LNCaP clone FGC (cell line): ENCODE data around the gene ADORA2A.

Experiments used
- DNase-seq: peaks from one replicate; pipeline ENCODE4 v3.0.0-alpha.2; 2011; ENCODE audit warnings: low read depth
- H3K4me3 ChIP-seq: 2 replicates; pipeline ENCODE4 v1.5.1; 2011; ENCODE audit warnings: mild to moderate bottlenecking, low read depth, low read length, control low read depth
- CTCF ChIP-seq: IDR thresholded peaks from 2 replicates; pipeline ENCODE4 v1.5.1; 2012; ENCODE audit warnings: mild to moderate bottlenecking; ENCODE audit not compliant: control insufficient read depth, insufficient read depth; ENCODE audit errors: extremely low read depth

The ADORA2A gene

GRCh38 chr22:24473284-24473683 lies 45.9 kb downstream of the ADORA2A start:
- H3K4me3 ChIP-seq: no peak overlapping the region
- DNase-seq: no peak
- TF ChIP-seq CTCF: no peak

GRCh38 chr22:24474221-24474620 lies 46.8 kb downstream of the ADORA2A start:
- DNase-seq: no peak
- TF ChIP-seq CTCF: no peak
- H3K4me3 ChIP-seq: no peak overlapping the region

- no peak for DNase-seq
- no peak overlapping the region for H3K4me3 ChIP-seq
- no peak for TF ChIP-seq CTCF
Observed at GRCh38 chr22:24474649-24475255, 47.4 kb downstream of the ADORA2A start.

- DNase-seq: no peak
- TF ChIP-seq CTCF: no peak
Observed at GRCh38 chr22:24481641-24482040, 54.2 kb downstream of the ADORA2A start.

GRCh38 chr22:24482575-24482974 lies 55.2 kb downstream of the ADORA2A start:
- TF ChIP-seq CTCF: no peak
- no peak for DNase-seq
- H3K4me3 ChIP-seq: no peak overlapping the region

More at GRCh38 chr22:24481641-24482040, 54.2 kb downstream of the ADORA2A start:
- no peak overlapping the region for H3K4me3 ChIP-seq

- H3K4me3 ChIP-seq: no peak overlapping the region
- no peak for DNase-seq
- no peak for TF ChIP-seq CTCF
Observed at GRCh38 chr22:24482998-24483397, 55.6 kb downstream of the ADORA2A start.

- no peak for DNase-seq
- H3K4me3 ChIP-seq: no peak overlapping the region
- no peak for TF ChIP-seq CTCF
Observed at GRCh38 chr22:24483976-24484545, 56.7 kb downstream of the ADORA2A start.
